Left kidney (tissue), 2 donors: ENCODE measurements around the gene TPCN2. TPM values are rescaled to one million over a fixed set of nuclear protein-coding genes. Genes with fewer than 3 reads are reported as not detected.
A peak's percentile ranks its signal among the peaks of the same experiment; 100 is the strongest.

ENCODE experiments used
- DNase-seq: peaks from one replicate; pipeline ENCODE4 v3.0.0-alpha.2; 2013
- polyA plus RNA-seq: library from polyadenylated mRNA; unstranded; fragments of 120-200 nt; gene quantifications from one replicate; pipeline ENCODE4 v1.2.1, GENCODE V29; 2013; ENCODE audit not compliant: insufficient read length

The TPCN2 gene
- polyA plus RNA-seq, 1 donor = 17.3 TPM

DNA sequence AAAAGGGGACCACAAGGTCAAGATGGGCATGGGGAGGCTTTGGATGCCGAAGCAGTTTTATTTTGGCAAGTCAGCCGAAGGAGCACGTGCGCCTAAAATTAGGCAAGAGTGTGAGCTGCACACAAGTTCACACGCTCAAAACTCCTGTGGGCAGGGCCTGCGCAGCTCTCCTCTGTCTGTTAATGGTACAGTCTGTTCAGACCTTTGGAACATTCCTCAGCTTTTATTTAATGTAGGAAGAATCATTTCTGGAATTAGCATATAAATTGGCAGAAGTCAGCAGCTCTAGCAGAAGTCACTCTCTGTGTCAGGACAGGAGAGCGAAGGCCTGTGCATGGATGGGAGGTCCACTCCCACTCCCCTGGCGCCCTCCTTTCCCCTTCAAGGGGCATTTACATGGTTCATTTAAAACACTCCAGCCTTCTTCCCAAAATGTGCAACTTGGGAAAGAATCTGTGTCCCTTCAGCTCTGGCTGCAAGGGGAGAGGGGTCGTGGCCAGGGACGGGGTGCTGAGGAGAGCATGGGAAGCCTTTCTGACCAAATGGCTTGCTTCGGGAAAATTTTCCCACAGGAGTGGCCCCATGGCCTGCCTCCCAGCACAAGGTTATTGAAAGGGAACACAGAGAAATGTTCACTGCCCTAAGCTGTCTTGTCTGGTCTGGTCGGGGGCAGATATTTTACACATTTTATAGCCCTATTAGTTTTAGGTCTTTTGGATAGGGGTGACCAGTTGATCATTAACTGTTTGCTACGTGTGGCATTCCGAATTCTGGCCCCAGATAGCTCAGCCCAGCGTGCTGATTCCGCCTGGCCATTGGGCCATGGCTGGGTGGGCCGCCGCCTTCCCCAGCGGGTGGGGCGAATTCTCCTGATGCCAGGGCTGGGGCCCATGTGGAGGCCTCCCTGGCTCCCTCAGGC lies 63.2 kb downstream of the TPCN2 start:
- DNase-seq = no peak

DNA sequence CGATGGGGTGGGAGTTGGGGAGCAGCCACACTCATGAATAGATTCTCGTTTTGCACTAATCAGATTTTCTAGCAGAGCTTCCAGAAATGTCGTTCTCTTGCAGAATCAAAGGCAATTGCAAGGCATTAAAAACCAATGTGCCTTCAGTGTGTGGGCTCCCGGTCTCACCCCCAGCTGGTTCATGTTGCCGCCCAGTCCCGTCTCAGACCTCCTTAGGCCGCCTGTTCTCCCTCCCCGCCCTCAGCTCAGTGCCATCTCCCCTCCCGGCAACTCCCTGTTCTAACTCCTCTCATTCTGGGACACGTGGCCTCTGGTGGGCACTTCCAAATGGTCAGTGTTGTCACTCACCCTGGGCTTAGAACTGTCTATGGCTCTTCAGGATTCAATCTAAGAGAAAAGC lies 64.5 kb downstream of the TPCN2 start:
- DNase-seq = no peak

GRCh38 chr11:69113646-69114340 lies 65.1 kb downstream of the TPCN2 start:
- DNase-seq = no peak

DNA sequence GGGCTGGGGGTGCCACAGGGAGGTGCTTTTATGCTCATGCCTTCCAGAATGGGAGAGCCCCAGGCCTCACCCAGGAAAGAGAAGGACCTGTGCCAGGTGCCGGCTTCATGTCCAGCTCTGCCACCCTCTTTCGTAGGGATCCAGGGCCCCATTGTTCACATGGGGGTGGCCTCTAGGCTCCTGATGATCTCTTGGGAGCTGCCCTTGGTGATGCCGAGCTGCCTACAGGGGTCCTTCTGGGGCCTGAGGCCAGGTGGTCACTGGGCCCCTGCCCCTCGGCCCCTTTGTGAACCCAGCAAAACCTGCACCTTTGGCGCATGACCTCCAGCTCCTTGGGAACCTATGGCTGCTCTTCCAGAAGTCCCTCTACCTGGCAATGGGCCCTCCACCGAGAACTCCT lies 65.6 kb downstream of the TPCN2 start:
- no peak for DNase-seq

DNA sequence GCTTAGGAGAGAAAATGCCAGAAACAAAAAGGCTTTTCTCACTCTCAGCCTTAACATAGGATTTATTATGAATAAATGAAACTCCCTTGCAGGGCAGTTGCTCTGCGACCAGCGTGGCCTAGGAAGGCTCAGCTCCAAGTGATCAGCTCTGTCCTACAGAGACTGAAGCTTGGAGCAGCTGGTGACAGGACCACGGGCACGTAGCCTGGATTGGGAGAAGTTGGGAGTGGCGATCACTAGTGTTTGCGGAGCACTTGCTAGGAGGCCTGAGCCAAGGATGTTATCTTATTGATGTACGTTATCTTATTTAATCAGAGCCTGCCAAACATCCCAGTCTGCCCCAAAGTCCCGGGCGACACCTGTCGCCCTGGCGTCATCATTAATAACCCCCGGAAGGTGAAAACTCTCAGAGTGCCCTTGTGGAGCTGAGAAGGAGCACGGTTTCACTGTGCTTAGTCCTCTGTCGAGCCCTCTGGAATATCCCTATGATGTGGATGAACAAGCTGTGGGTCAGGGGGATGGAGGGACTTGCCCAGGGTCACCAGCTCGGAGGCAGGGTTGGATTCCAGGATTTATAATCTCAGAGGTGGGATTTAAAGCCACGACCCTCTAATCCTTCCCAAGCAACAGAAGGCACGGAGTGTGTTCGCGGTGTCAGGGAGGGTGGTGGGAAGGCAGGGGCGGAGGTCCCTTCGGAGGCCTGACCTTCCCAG lies 66.2 kb downstream of the TPCN2 start:
- no peak for DNase-seq

DNA sequence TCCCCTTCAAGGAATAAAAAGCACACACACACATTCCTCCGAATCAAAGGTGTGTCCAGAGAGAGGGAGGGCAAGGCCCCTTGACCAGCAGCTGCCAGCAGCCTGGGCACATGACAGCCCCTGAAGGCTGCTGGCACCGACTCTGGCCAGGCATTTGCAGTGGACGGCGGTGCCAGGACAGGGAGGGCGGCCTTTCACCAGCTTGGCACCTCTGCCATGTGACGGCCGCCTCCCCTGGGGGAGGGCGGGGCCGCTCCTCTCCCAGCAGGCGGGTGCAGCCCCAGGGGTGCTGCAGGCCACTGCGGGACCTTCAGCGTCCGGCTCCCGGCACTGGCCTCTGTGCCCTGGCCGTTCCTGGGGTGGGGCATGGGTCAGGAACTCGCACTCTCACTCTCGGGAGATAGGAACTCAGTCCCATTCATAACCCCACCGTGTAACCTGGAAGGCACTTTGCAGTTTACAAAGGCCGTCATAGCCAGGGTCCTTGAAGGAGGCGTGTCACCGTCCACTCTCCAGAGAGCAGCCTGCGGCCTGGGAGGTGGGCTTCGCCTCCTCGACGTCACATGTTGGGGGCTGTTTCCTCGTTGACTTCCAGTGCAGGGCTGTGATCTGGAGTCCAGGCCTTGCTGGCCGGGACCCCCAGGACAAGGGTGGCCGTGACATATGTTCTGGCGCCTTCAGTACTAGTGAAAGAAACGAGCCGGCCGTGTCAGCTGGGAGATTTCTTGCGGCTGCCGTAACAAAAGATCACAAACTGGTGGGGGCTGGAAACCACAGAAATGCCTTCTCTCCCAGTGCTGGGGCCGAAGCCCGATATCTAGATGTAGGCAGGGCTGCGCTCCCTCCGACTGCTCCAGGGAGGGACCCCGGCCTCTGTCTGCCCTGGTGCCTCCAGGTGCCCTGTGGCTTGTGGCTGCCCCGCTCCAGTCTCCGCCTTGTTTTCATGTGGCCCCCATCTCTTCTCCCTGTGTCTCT lies 67.1 kb downstream of the TPCN2 start:
- DNase-seq = no peak

DNA sequence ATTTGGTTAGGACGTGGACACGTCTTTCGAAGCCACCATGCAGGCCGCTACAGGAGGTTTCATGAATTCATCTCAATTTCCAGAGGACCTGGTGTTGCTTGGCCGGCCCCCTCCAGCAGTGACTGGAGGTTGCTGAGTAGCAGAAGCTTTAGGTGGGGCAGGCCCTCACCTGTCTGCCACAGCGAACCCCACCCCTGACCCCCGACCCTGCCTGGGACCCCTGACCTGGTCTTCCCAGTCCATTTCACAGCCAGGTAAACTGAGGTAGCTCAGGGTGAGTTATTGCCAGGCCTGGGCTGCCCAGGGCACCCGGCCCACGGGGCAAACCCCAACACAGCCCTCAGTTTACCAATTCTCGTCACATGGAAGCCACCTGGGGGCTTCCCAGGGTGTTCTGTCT lies 67.9 kb downstream of the TPCN2 start:
- DNase-seq = no peak

GRCh38 chr11:69119190-69119589 lies 70.5 kb downstream of the TPCN2 start:
- DNase-seq = no peak

DNA sequence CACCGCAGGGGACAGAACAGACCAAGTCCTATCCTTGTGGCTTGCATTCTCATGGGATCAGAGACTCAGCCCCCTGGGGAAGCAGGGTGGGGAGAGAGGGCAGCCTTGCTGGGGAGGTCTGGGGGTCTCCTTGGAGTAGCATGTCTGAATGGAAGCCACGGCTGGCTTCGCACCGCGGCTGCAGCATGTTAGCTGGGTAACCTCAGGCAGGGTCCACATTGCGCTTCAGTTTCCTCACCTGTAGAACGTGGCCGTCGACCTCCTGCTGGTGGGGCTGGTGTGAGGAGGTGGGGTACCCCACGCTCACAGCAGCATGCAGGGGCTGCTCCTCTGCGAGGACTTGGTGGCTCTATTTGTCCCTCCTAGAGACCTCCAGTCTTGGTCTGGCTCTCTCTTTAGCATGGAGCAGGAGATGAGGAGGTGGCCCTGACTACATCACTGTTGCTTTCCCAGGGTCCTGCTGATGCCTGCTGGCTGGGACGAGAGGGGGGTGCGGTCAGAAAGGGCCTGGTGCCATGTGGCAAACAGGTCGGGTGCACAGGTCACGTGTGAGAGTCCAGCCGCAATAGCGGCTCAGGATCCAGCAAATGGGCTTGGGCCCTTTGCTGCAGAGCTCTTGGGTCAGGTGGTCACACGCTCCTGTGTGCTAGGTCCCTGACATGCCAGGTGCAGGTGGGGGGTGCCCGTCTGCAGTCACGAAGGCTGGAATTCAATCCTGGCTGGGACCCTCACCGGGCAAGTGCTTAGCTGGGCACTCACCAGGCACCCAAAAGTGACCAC lies 71.6 kb downstream of the TPCN2 start:
- no peak for DNase-seq

GRCh38 chr11:69121021-69121420 lies 72.3 kb downstream of the TPCN2 start:
- no peak for DNase-seq

- no peak for DNase-seq
Observed at GRCh38 chr11:69121621-69122325, 73.0 kb downstream of the TPCN2 start.

DNA sequence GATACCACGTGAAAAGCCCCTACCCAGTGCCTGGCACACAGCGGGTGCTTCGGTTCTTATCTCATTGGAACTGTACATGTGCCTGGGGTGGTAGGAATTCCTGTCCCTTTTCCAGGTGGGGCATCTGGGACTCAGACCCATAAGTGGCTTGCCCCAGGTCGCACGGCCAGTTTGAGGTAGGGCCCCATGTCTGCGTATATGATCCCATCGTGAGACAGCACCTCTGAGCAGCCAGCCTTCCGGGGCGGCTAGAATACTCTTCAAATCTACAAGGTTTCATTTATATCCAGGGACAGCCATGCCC lies 73.5 kb downstream of the TPCN2 start:
- no peak for DNase-seq

DNA sequence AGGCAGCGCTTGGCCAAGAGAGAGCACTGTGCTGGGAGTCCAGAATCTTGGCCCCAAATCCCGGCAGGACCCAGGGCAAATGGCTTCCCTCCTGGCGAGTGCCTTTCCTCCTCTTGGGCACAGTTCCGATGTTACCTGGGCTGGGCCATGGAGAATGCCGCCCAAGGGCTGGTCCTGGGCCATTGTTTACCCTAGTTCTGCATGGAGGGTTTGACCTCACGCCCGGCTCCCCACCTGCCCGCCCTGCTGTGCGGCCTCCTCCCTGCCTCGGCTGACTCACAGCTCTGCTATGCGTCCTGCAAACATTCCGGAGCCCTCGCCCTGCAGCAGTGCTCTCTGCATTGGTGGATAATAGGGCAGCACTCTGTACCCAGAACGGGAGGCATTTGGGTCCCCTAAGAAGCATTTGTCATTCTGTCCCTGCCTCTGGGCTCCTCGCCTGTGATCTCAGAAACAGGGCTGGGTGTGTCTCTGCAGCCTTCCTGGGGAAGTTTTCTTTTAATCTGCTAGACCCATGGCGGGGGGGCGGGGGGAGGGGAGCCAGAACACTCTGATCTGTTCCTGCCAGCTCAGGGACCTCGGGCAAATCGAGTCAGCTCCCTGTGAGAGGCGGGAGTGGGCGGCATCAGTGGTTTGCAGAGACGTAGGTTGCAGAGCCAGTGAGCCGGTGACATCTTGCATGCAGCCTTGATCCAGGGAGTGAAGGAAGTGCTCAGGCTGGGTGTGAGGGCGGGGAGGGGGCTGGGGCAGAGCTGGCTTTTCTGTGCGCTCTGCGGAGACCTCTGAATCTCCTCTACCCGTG lies 74.1 kb downstream of the TPCN2 start:
- DNase-seq = peak; percentile 67

DNA sequence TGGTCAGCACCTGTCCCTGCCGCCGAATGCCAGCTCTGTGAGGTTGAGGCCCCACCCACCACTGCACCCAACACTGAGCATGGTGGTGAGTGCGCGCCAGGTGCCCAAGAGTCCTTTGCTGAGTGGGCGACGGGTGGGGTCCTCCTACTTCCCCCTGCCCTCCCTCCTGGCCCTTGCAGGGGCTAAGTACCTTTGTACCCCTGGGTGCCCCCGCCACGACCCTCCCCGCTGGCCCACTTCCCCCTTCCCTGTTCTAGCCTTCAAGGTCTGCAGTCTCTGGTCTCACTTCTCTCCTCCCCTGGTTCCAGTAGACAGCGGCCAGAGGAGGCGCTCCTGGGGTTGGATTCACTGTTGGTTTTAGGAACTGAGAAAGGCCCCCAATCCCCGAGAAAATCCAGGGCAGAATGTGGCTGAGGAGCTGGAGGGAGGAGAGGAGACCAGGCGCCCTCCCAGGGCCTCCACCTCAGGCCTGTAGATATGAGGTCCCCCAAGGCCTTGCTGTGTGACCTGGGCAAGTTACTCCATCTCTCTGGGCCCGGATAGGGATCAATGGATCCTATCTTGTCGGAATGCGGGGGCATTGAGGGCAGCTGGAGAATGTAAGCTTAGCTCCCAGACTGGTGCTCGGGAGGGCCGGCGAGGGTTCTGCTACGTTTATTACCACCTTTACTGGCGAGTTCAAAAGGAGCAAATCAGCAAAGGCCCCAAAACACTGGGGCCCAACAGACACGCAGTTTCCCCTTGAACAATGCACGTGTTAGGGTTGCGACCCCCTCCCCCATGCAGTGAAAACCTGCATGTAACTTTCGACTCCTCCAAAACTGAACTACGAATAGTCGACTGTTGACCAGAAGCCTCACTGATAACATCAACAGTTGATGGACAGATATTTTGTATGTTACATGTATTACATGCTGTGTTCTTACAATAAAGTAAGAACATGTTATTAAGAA lies 75.1 kb downstream of the TPCN2 start:
- no peak for DNase-seq

DNA sequence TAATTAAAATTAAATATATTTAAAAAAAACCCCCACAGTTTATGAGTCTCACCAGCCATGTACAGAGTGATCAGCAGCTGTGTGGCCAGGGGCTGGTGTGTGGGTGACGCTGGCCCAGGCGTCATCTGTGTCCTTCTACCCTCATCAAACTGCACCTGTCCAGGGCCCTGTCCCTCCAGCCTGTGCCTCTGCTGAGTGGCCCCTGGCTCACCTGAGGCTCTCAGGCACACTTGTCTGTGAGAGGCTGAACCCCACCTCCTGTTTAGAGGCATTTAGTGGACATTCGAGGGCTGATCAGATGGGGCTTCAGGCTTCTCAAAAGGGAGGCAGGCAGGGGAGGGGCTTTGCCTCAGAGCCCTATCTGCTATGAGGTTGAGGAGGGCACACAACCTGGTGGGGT lies 77.1 kb downstream of the TPCN2 start:
- no peak for DNase-seq

- DNase-seq = no peak
Observed at GRCh38 chr11:69126286-69126685, 77.6 kb downstream of the TPCN2 start.

- DNase-seq = no peak
Observed at GRCh38 chr11:69127081-69127850, 78.5 kb downstream of the TPCN2 start.
